Body of pancreas (tissue), 4 donors: Measurements from ENCODE around the gene IGSF21.

Experiments used
- CTCF ChIP-seq, 7 experiments: fragments of 450-650 bp in 4 of 7; fragments of 200-600 bp in 3 of 7; sonication (generic) in 3 of 7; IDR thresholded peaks; one replicate each; pipeline ENCODE4 v1.5.1; 2016 to 2019; ENCODE audit warnings: antibody characterized with exemption in 7 of 7
- POLR2A ChIP-seq, 3 donors: fragments of 450-650 bp; IDR thresholded peaks; one replicate each; pipeline ENCODE4 v1.6.1; 2016; ENCODE audit warnings: antibody characterized with exemption in 3 of 3, mild to moderate bottlenecking in 2 of 3

GRCh38 chr1:18327650-18328049 is 220.1 kb downstream of the IGSF21 start:
- TF ChIP-seq POLR2A (IDR thresholded peaks at IDR 0.05) (no peak), CTCF (IDR thresholded peaks at IDR 0.05) (no peak)
